GM21576 (cell line): ENCODE results near the gene KLF1.
"Not testable (repeated sequence)": the region's sequence is repeated elsewhere in the genome, so short reads cannot be mapped to it uniquely, and the experiment has no call there.

ENCODE experiments used
- ATAC-seq: cut with Tn5 transposase; IDR thresholded peaks from one replicate; pipeline ENCODE4 v1.9.1; 2021; ENCODE audit warnings: mild to moderate bottlenecking, moderate library complexity; ENCODE audit not compliant: unreplicated experiment

The KLF1 gene

GRCh38 chr19:12891553-12892021 is 4.6 kb upstream of the KLF1 start:
- no peak for ATAC-seq

- ATAC-seq = peak; percentile 88
Measured at GRCh38 chr19:12890787-12891552, 4.0 kb upstream of the KLF1 start, which contains the start of gene GCDH. GCDH (plus strand) TSS chr19:12891160; CDS start chr19:12891305, 145 bp downstream.

GRCh38 chr19:12890299-12890786 is 3.3 kb upstream of the KLF1 start:
- not testable (repeated sequence) for ATAC-seq

GRCh38 chr19:12888006-12888603 is 1.1 kb upstream of the KLF1 start:
- ATAC-seq = no peak

GRCh38 chr19:12886651-12886968 is 391 bp downstream of the KLF1 start:
- no peak for ATAC-seq

- no peak for ATAC-seq
Measured at GRCh38 chr19:12885749-12886650, 1.0 kb downstream of the KLF1 start.

- no peak for ATAC-seq
Measured at GRCh38 chr19:12884926-12885748, 1.9 kb downstream of the KLF1 start.

GRCh38 chr19:12884627-12884925 is 2.4 kb downstream of the KLF1 start:
- no peak for ATAC-seq

- no peak for ATAC-seq
Measured at GRCh38 chr19:12884202-12884601, 2.8 kb downstream of the KLF1 start.

- no peak for ATAC-seq
Measured at GRCh38 chr19:12882589-12882988, 4.4 kb downstream of the KLF1 start.

- ATAC-seq = peak; percentile 71
Measured at GRCh38 chr19:12881172-12881808, 5.7 kb downstream of the KLF1 start, which contains the start of gene DNASE2. DNASE2 (minus strand) TSS chr19:12881449; CDS start chr19:12881375, 74 bp downstream.

- peak; percentile 26 for ATAC-seq
Measured at GRCh38 chr19:12880551-12881171, 6.3 kb downstream of the KLF1 start.

GRCh38 chr19:12875086-12875485 is 11.9 kb downstream of the KLF1 start:
- ATAC-seq = no peak

GRCh38 chr19:12873891-12874745 is 12.9 kb downstream of the KLF1 start:
- ATAC-seq = no peak

- ATAC-seq = no peak
Measured at GRCh38 chr19:12872941-12873890, 13.8 kb downstream of the KLF1 start.

- no peak for ATAC-seq
Measured at GRCh38 chr19:12872255-12872654, 14.7 kb downstream of the KLF1 start.

- no peak for ATAC-seq
Measured at GRCh38 chr19:12871681-12872080, 15.3 kb downstream of the KLF1 start.
